Colonic mucosa (tissue), 4 donors: ENCODE data around the gene RIPOR3. TPM values are rescaled to one million over a fixed set of nuclear protein-coding genes. Genes with fewer than 3 reads are reported as not detected.

Source experiments
- DNase-seq: peaks from one replicate; pipeline ENCODE4 v3.0.0-alpha.2; 2020
- H3K27ac ChIP-seq: fragments of 200-600 bp; one replicate; pipeline ENCODE4 v1.8.0; 2021
- H3K27me3 ChIP-seq: fragments of 200-600 bp; one replicate; pipeline ENCODE4 v1.8.0; 2021
- H3K36me3 ChIP-seq: fragments of 200-600 bp; one replicate; pipeline ENCODE4 v1.8.0; 2021
- H3K4me1 ChIP-seq: fragments of 200-600 bp; one replicate; pipeline ENCODE4 v1.8.0; 2021; ENCODE audit warnings: mild to moderate bottlenecking
- H3K4me3 ChIP-seq: fragments of 200-600 bp; one replicate; pipeline ENCODE4 v1.8.0; 2021
- H3K9ac ChIP-seq, 2 donors: one replicate each; pipeline ENCODE4 v1.7.0; 2013; ENCODE audit warnings: control low read depth in 2 of 2, low read depth in 2 of 2, low read length in 2 of 2
- H3K9me3 ChIP-seq: fragments of 200-600 bp; one replicate; pipeline ENCODE4 v1.8.0; 2021
- CTCF ChIP-seq: fragments of 200-600 bp; IDR thresholded peaks from one replicate; pipeline ENCODE4 v1.8.0; 2022; ENCODE audit warnings: antibody characterized with exemption, mild to moderate bottlenecking
- intact Hi-C: fragments of 100-400 bp; cut with DNase I; formaldehyde crosslinking; loops from one replicate; pipeline ENCODE4 v1.14.1; 2022
- total RNA-seq, 2 donors: library from RNA; stranded (reverse); fragmentation: NEBNext Ultra II Directional in 1 of 2; extraction: Animal tissue kit (Norgen Biotek cat#: 25700) in 1 of 2; gene quantifications; one replicate each; pipeline ENCODE4 v1.2.1, GENCODE V29; 2021
- donor health status: healthy.
- donor health status: DM: no; HTN: no; CAD: no.
- donor health status: DM: no; HTN: no; CAD: no.

The RIPOR3 gene
- total RNA-seq, 2 donors from 2014 or later = 1.9 to 2.9 TPM

- no peak for DNase-seq
Observed at GRCh38 chr20:50567860-50568548, 123.3 kb downstream of the RIPOR3 start.

GRCh38 chr20:50565871-50566270 is 125.5 kb downstream of the RIPOR3 start:
- intact Hi-C loops = no loop called here
- Histone ChIP-seq H3K36me3 (no peaks in the 10 kb centered on the region), H3K9ac (no peak overlapping the region), H3K9me3 (no peaks in the 10 kb centered on the region), H3K27ac (no peak overlapping the region), H3K4me1 (no peaks in the 10 kb centered on the region), H3K4me3 (no peak overlapping the region), H3K27me3 (no peaks in the 10 kb centered on the region)
- TF ChIP-seq CTCF = no peak
- no peak for DNase-seq

More at GRCh38 chr20:50567860-50568548, 123.3 kb downstream of the RIPOR3 start:
- no peak overlapping the region for H3K27ac ChIP-seq
- H3K36me3 ChIP-seq = no peaks in the 10 kb centered on the region
- intact Hi-C loops = no loop called here
- H3K9me3 ChIP-seq = no peaks in the 10 kb centered on the region
- TF ChIP-seq CTCF = no peak
- H3K4me1 ChIP-seq = no peaks in the 10 kb centered on the region
- no peak overlapping the region for H3K4me3 ChIP-seq
- no peaks in the 10 kb centered on the region for H3K27me3 ChIP-seq
- H3K9ac ChIP-seq = no peak overlapping the region

- no peaks in the 10 kb centered on the region for H3K4me1 ChIP-seq
- no peaks in the 10 kb centered on the region for H3K36me3 ChIP-seq
- H3K27ac ChIP-seq = no peak overlapping the region
- H3K27me3 ChIP-seq = no peaks in the 10 kb centered on the region
- DNase-seq = no peak
- no peak overlapping the region for H3K9ac ChIP-seq
- no peak for TF ChIP-seq CTCF
- intact Hi-C loops = no loop called here
- no peak overlapping the region for H3K4me3 ChIP-seq
- no peaks in the 10 kb centered on the region for H3K9me3 ChIP-seq
Observed at GRCh38 chr20:50565383-50565782, 126.0 kb downstream of the RIPOR3 start.

GRCh38 chr20:50563133-50563944 is 128.0 kb downstream of the RIPOR3 start:
- H3K27ac ChIP-seq = no peak overlapping the region
- DNase-seq = no peak
- intact Hi-C loops = no loop called here
- no peaks in the 10 kb centered on the region for H3K9me3 ChIP-seq
- no peaks in the 10 kb centered on the region for H3K4me1 ChIP-seq
- no peaks in the 10 kb centered on the region for H3K36me3 ChIP-seq
- TF ChIP-seq CTCF = no peak
- no peaks in the 10 kb centered on the region for H3K27me3 ChIP-seq
- no peak overlapping the region for H3K4me3 ChIP-seq
- no peak overlapping the region for H3K9ac ChIP-seq

GRCh38 chr20:50562262-50562701 is 129.1 kb downstream of the RIPOR3 start:
- Histone ChIP-seq H3K9me3 (no peaks in the 10 kb centered on the region), H3K36me3 (no peaks in the 10 kb centered on the region), H3K27me3 (no peaks in the 10 kb centered on the region), H3K4me1 (no peaks in the 10 kb centered on the region), H3K4me3 (no peak overlapping the region), H3K27ac (peak overlapping the region; percentile 1), H3K9ac (no peak overlapping the region)
- DNase-seq = no peak
- intact Hi-C loops = no loop called here
- TF ChIP-seq CTCF = no peak
